SK-N-SH (cell line): ENCODE measurements around the gene ATXN10. TPM values are rescaled to one million over a fixed set of nuclear protein-coding genes. Genes with fewer than 3 reads are reported as not detected.

Experiments
- CTCF ChIA-PET: fragments of 300-600, 350-600 bp; formaldehyde crosslinking; extraction: SDS; loops from one replicate; lab custom pipeline; 2021; lab: Yijun Ruan, JAX
- POLR2A ChIA-PET: fragments of 350-600 bp; sonication (Branson Sonifier 250); formaldehyde crosslinking; extraction: SDS; loops from one replicate; lab custom pipeline; 2020; ENCODE audit warnings: antibody characterized with exemption, inconsistent platforms; lab: Yijun Ruan, JAX
- DNase-seq: peaks from one replicate; pipeline ENCODE4 v3.0.0; 2012
- H2AFZ ChIP-seq: fragments of 200-600 bp; sonication (generic); 2 replicates; pipeline ENCODE4 v1.8.1; 2016; ENCODE audit warnings: antibody characterized with exemption, mild to moderate bottlenecking, low read depth
- H3F3A ChIP-seq: fragments of 200-600 bp; sonication (generic); replicated peaks from 2 replicates; pipeline ENCODE3; 2016; ENCODE audit warnings: antibody characterized with exemption, mild to moderate bottlenecking; ENCODE audit not compliant: insufficient read depth
- H3K27ac ChIP-seq, 2 experiments: fragments of 200-500 bp in 1 of 2; fragments of 200-600 bp in 1 of 2; sonication (Bioruptor generic) in 1 of 2; sonication (generic), shearing (Covaris generic) in 1 of 2; 2 replicates each; pipeline versions ENCODE4 v1.5.1 to v1.6.1; 2014 to 2016; ENCODE audit warnings: low read depth in 2 of 2, inconsistent platforms in 1 of 2, low read length in 1 of 2, mild to moderate bottlenecking in 1 of 2, mixed read lengths in 1 of 2
- H3K27me3 ChIP-seq: fragments of 200-600 bp; sonication (generic), shearing (Covaris generic); 2 replicates; pipeline ENCODE4 v1.6.1; 2016; ENCODE audit warnings: mixed run types; ENCODE audit not compliant: insufficient read depth
- H3K36me3 ChIP-seq, 2 experiments: fragments of 200-500 bp in 1 of 2; fragments of 200-600 bp in 1 of 2; sonication (Bioruptor generic) in 1 of 2; sonication (generic) in 1 of 2; replicated peaks in 1 of 2; 2 replicates each; pipeline versions ENCODE3 to v1.5.1; 2014 to 2016; ENCODE audit warnings: low read length in 1 of 2, mild to moderate bottlenecking in 1 of 2; ENCODE audit not compliant: insufficient read depth in 2 of 2, control insufficient read depth in 1 of 2
- H3K4me1 ChIP-seq, 2 experiments: fragments of 200-500 bp in 1 of 2; fragments of 200-600 bp in 1 of 2; sonication (Bioruptor generic) in 1 of 2; sonication (generic), shearing (Covaris generic) in 1 of 2; 2 replicates each; pipeline versions ENCODE4 v1.5.1 to v1.6.1; 2014 to 2016; ENCODE audit warnings: low read depth in 1 of 2, low read length in 1 of 2, mixed run types in 1 of 2; ENCODE audit not compliant: insufficient read depth in 2 of 2, control insufficient read depth in 1 of 2
- H3K4me2 ChIP-seq: fragments of 200-600 bp; sonication (generic), shearing (Covaris generic); 2 replicates; pipeline ENCODE4 v1.6.1; 2017; ENCODE audit warnings: mixed run types
- H3K4me3 ChIP-seq, 2 experiments: fragments of 200-500 bp in 1 of 2; fragments of 200-600 bp in 1 of 2; sonication (Bioruptor generic) in 1 of 2; sonication (generic), shearing (Covaris generic) in 1 of 2; 2 replicates each; pipeline versions ENCODE4 v1.5.1 to v1.8.1; 2014 to 2016; ENCODE audit warnings: low read depth in 2 of 2, inconsistent platforms in 1 of 2, low read length in 1 of 2, mild to moderate bottlenecking in 1 of 2, mixed read lengths in 1 of 2, moderate library complexity in 1 of 2
- H3K79me2 ChIP-seq: fragments of 200-600 bp; sonication (generic); 2 replicates; pipeline ENCODE4 v1.8.1; 2017; ENCODE audit warnings: mild to moderate bottlenecking; ENCODE audit not compliant: insufficient read depth
- H3K9ac ChIP-seq: fragments of 200-600 bp; sonication (generic); 2 replicates; pipeline ENCODE4 v1.6.1; 2017; ENCODE audit warnings: mixed run types
- H3K9me2 ChIP-seq: fragments of 200-600 bp; sonication (generic); 2 replicates; pipeline ENCODE4 v1.6.1; 2017; ENCODE audit warnings: mixed run types
- H3K9me3 ChIP-seq: fragments of 200-600 bp; sonication (generic); 2 replicates; pipeline ENCODE4 v1.6.1; 2017; ENCODE audit warnings: mixed run types, mild to moderate bottlenecking, moderate library complexity
- H4K20me1 ChIP-seq: fragments of 200-600 bp; sonication (generic); 2 replicates; pipeline ENCODE4 v1.6.1; 2017; ENCODE audit warnings: mild to moderate bottlenecking, mixed run types; ENCODE audit not compliant: insufficient read depth
- ELF1 ChIP-seq: IDR thresholded peaks from 2 replicates; pipeline ENCODE4 v1.4.0; 2012
- EP300 ChIP-seq, 2 experiments: IDR thresholded peaks; 2 replicates each; pipeline versions ENCODE4 v1.4.0 to v1.6.1; 2012; ENCODE audit warnings: borderline replicate concordance in 1 of 2, low read depth in 1 of 2, low read length in 1 of 2
- EZH2phosphoT487 ChIP-seq: fragments of 200-600 bp; sonication (generic); IDR thresholded peaks from 2 replicates; pipeline ENCODE4 v1.6.1; 2017; ENCODE audit warnings: low read depth, mixed run types, mild to moderate bottlenecking, antibody characterized with exemption, moderate library complexity, borderline replicate concordance
- FOXJ3 ChIP-seq: sonication (generic); formaldehyde crosslinking; IDR thresholded peaks from 2 replicates; pipeline ENCODE4 v1.5.1; 2020; ENCODE audit warnings: mild to moderate bottlenecking, missing genetic modification reagents
- FOXM1 ChIP-seq: IDR thresholded peaks from 2 replicates; pipeline ENCODE4 v1.4.0; 2012; ENCODE audit warnings: low read depth, mild to moderate bottlenecking
- GABPA ChIP-seq: IDR thresholded peaks from 2 replicates; pipeline ENCODE4 v1.4.0; 2012; ENCODE audit warnings: low read depth, mild to moderate bottlenecking
- JUND ChIP-seq: IDR thresholded peaks from 2 replicates; pipeline ENCODE4 v1.4.0; 2012
- NFIC ChIP-seq: IDR thresholded peaks from 2 replicates; pipeline ENCODE4 v1.4.0; 2012; ENCODE audit warnings: borderline replicate concordance
- NRF1 ChIP-seq: IDR thresholded peaks from 2 replicates; pipeline ENCODE4 v1.6.1; 2012; ENCODE audit warnings: low read depth, mild to moderate bottlenecking, low read length
- POLR2AphosphoS5 ChIP-seq: IDR thresholded peaks from 2 replicates; pipeline ENCODE4 v1.6.1; 2012; ENCODE audit warnings: low read depth, low read length
- RAD21 ChIP-seq: IDR thresholded peaks from 2 replicates; pipeline ENCODE4 v1.6.1; 2012; ENCODE audit warnings: mild to moderate bottlenecking, low read length
- RFX5 ChIP-seq: IDR thresholded peaks from 2 replicates; pipeline ENCODE4 v1.6.1; 2012; ENCODE audit warnings: mild to moderate bottlenecking, improper control_type of control experiment, low read length
- TCF12 ChIP-seq: IDR thresholded peaks from 2 replicates; pipeline ENCODE4 v1.4.0; 2012
- WGBS: methylation state at CpG from one replicate; pipeline ENCODE4 v1.1.6; 2017; ENCODE audit warnings: low lambda C conversion rate; 5-methylcytosine and 5-hydroxymethylcytosine counted together
- polyA plus RNA-seq, 3 experiments: library from polyadenylated mRNA; depleted of rRNA; stranded (reverse); fragments of >200 nt; gene quantifications; 2 replicates each; pipeline ENCODE4 v1.2.3, GENCODE V29; 2012
- TF ChIP-seq, protein P1 (sequence below): IDR thresholded peaks from 2 replicates; pipeline ENCODE4 v1.4.0; 2012; ENCODE audit warnings: low read depth
- TF ChIP-seq, protein P2 (sequence below): IDR thresholded peaks from 2 replicates; pipeline ENCODE4 v1.6.1; 2012; ENCODE audit warnings: mild to moderate bottlenecking, low read depth, low read length, moderate library complexity
- TF ChIP-seq, protein P3 (sequence below): IDR thresholded peaks from 2 replicates; pipeline ENCODE4; 2012
- TF ChIP-seq, protein P4 (sequence below): IDR thresholded peaks from 2 replicates; pipeline ENCODE4 v1.4.0; 2012; ENCODE audit warnings: low read depth, borderline replicate concordance
- TF ChIP-seq, protein P5 (sequence below): IDR thresholded peaks from 2 replicates; pipeline ENCODE4 v1.4.0; 2012; ENCODE audit warnings: low read depth, borderline replicate concordance

Gene ATXN10
- polyA plus RNA-seq, 1 of the 3 experiments (the other 2 are of a cell fraction) = 202 TPM

DNA sequence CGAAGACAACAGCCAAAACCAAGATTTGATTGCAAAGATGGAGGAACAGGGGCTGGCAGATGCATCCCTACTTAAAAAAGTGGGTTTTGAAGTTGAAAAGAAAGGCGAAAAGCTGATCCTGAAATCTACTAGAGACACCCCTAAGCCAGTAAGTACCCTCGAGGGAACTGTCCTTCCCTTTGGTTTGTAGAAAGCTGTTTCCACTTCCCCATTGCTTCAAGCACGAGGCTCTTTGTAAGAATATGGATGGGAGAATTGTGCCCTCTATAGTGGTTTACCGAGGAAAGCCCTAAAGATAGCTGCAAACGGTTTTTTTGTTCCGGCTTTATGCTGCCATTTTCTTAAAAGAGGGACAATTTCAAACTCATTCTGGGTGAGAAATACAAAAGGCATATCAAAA, 171.4 kb downstream of the ATXN10 start:
- H3K27ac ChIP-seq = no peak overlapping the region
- H3F3A ChIP-seq = no peaks in the 10 kb centered on the region
- H3K36me3 ChIP-seq = peaks cover 45 to 69% of the 10 kb centered on the region in 2 experiments
- H3K9me3 ChIP-seq = no peaks in the 10 kb centered on the region
- no peak overlapping the region for H3K4me3 ChIP-seq
- 91% methylated on average over 7 of the region's 7 CpGs for WGBS
- H3K9ac ChIP-seq = no peak overlapping the region
- H4K20me1 ChIP-seq = peaks cover 15% of the 10 kb centered on the region
- peaks cover 0 to 6% of the 10 kb centered on the region in 2 experiments; a peak in 1 of 4 replicates for H3K4me1 ChIP-seq
- no peak for DNase-seq
- ChIA-PET POLR2A (no interaction called here), CTCF (interaction anchor here (1.4 kb wide), 1 partner anchor 21 kb away, joined by 3 read pairs; no protein-coding TSS in a partner anchor)
- H3K9me2 ChIP-seq = no peaks in the 10 kb centered on the region
- H2AFZ ChIP-seq = no peak overlapping the region
- H3K4me2 ChIP-seq = no peak overlapping the region
- H3K27me3 ChIP-seq = no peaks in the 10 kb centered on the region
- H3K79me2 ChIP-seq = peaks cover 9% of the 10 kb centered on the region; the same call in 1 of the 2 replicates
- TF ChIP-seq, protein P1, sequence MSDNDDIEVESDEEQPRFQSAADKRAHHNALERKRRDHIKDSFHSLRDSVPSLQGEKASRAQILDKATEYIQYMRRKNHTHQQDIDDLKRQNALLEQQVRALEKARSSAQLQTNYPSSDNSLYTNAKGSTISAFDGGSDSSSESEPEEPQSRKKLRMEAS = no peak
- no peak for TF ChIP-seq RFX5
- no peak for TF ChIP-seq FOXJ3 (CRISPR knock-in tag)
- TF ChIP-seq, protein P2, sequence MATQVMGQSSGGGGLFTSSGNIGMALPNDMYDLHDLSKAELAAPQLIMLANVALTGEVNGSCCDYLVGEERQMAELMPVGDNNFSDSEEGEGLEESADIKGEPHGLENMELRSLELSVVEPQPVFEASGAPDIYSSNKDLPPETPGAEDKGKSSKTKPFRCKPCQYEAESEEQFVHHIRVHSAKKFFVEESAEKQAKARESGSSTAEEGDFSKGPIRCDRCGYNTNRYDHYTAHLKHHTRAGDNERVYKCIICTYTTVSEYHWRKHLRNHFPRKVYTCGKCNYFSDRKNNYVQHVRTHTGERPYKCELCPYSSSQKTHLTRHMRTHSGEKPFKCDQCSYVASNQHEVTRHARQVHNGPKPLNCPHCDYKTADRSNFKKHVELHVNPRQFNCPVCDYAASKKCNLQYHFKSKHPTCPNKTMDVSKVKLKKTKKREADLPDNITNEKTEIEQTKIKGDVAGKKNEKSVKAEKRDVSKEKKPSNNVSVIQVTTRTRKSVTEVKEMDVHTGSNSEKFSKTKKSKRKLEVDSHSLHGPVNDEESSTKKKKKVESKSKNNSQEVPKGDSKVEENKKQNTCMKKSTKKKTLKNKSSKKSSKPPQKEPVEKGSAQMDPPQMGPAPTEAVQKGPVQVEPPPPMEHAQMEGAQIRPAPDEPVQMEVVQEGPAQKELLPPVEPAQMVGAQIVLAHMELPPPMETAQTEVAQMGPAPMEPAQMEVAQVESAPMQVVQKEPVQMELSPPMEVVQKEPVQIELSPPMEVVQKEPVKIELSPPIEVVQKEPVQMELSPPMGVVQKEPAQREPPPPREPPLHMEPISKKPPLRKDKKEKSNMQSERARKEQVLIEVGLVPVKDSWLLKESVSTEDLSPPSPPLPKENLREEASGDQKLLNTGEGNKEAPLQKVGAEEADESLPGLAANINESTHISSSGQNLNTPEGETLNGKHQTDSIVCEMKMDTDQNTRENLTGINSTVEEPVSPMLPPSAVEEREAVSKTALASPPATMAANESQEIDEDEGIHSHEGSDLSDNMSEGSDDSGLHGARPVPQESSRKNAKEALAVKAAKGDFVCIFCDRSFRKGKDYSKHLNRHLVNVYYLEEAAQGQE = no peak
- TF ChIP-seq POLR2AphosphoS5 = no peak
- TF ChIP-seq, protein P3, sequence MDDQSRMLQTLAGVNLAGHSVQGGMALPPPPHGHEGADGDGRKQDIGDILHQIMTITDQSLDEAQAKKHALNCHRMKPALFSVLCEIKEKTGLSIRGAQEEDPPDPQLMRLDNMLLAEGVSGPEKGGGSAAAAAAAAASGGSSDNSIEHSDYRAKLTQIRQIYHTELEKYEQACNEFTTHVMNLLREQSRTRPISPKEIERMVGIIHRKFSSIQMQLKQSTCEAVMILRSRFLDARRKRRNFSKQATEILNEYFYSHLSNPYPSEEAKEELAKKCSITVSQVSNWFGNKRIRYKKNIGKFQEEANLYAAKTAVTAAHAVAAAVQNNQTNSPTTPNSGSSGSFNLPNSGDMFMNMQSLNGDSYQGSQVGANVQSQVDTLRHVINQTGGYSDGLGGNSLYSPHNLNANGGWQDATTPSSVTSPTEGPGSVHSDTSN = no peak
- TF ChIP-seq RAD21 = no peak

DNA sequence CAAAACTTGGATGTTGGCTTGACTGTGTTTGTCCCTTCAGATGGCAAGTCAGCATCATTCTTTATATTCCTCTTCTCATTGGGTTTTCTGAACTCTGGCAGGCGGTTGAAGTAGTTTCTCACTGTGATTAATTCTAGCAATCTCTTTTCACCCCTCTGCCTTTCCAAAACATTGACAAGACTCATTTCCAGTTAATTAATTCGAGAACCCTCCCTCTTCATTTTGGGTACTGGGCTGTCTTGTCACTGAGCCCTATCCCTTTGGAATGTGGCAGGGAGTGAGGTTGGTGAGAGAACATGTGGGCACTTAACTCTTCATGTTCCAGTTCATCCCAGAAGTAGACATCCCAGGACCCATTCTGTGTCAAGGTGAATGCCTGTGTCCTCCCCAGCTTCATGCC, 172.4 kb downstream of the ATXN10 start:
- Histone ChIP-seq H3K4me1 (peaks cover 0 to 6% of the 10 kb centered on the region in 2 experiments; a peak in 1 of 4 replicates), H3K27ac (no peak overlapping the region), H3K27me3 (no peaks in the 10 kb centered on the region), H3F3A (no peaks in the 10 kb centered on the region), H3K9me3 (no peaks in the 10 kb centered on the region), H3K9me2 (no peaks in the 10 kb centered on the region), H2AFZ (no peak overlapping the region), H4K20me1 (peaks cover 8% of the 10 kb centered on the region; the same call in 1 of the 2 replicates), H3K36me3 (peaks cover 48 to 73% of the 10 kb centered on the region in 2 experiments), H3K4me2 (no peak overlapping the region), H3K4me3 (no peak overlapping the region), H3K79me2 (peaks cover 3% of the 10 kb centered on the region; the same call in 1 of the 2 replicates), H3K9ac (no peak overlapping the region)
- CTCF ChIA-PET = interaction anchor here (1.4 kb wide), 1 partner anchor 20 kb away, joined by 3 read pairs; no protein-coding TSS in a partner anchor
- POLR2A ChIA-PET = no interaction called here
- no peak for DNase-seq
- 95% methylated on average over 2 of the region's 2 CpGs for WGBS
- TF ChIP-seq EP300 (IDR thresholded peaks at IDR 0.05; ENCODE audit: borderline replicate concordance in 1 of 2, low read depth in 1 of 2, low read length in 1 of 2) (no peak), NRF1 (no peak), NFIC (no peak), GABPA (no peak), JUND (no peak), EZH2phosphoT487 (no peak), FOXM1 (no peak), FOXJ3 (CRISPR knock-in tag) (no peak), RAD21 (no peak), ELF1 (no peak), TCF12 (no peak)
- TF ChIP-seq, protein P4, sequence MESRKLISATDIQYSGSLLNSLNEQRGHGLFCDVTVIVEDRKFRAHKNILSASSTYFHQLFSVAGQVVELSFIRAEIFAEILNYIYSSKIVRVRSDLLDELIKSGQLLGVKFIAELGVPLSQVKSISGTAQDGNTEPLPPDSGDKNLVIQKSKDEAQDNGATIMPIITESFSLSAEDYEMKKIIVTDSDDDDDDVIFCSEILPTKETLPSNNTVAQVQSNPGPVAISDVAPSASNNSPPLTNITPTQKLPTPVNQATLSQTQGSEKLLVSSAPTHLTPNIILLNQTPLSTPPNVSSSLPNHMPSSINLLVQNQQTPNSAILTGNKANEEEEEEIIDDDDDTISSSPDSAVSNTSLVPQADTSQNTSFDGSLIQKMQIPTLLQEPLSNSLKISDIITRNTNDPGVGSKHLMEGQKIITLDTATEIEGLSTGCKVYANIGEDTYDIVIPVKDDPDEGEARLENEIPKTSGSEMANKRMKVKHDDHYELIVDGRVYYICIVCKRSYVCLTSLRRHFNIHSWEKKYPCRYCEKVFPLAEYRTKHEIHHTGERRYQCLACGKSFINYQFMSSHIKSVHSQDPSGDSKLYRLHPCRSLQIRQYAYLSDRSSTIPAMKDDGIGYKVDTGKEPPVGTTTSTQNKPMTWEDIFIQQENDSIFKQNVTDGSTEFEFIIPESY = no peak
- TF ChIP-seq, protein P5, sequence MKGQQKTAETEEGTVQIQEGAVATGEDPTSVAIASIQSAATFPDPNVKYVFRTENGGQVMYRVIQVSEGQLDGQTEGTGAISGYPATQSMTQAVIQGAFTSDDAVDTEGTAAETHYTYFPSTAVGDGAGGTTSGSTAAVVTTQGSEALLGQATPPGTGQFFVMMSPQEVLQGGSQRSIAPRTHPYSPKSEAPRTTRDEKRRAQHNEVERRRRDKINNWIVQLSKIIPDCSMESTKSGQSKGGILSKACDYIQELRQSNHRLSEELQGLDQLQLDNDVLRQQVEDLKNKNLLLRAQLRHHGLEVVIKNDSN = no peak
